Measurements from ENCODE around the gene TMOD3. TPM values are rescaled to one million over a fixed set of nuclear protein-coding genes. Genes with fewer than 3 reads are reported as not detected.
"Not testable (repeated sequence)": the region's sequence is repeated elsewhere in the genome, so short reads cannot be mapped to it uniquely, and the experiment has no call there.

TMOD3 gene
- total RNA-seq, 1 donor from 2014 or later = 30.9 TPM

DNA sequence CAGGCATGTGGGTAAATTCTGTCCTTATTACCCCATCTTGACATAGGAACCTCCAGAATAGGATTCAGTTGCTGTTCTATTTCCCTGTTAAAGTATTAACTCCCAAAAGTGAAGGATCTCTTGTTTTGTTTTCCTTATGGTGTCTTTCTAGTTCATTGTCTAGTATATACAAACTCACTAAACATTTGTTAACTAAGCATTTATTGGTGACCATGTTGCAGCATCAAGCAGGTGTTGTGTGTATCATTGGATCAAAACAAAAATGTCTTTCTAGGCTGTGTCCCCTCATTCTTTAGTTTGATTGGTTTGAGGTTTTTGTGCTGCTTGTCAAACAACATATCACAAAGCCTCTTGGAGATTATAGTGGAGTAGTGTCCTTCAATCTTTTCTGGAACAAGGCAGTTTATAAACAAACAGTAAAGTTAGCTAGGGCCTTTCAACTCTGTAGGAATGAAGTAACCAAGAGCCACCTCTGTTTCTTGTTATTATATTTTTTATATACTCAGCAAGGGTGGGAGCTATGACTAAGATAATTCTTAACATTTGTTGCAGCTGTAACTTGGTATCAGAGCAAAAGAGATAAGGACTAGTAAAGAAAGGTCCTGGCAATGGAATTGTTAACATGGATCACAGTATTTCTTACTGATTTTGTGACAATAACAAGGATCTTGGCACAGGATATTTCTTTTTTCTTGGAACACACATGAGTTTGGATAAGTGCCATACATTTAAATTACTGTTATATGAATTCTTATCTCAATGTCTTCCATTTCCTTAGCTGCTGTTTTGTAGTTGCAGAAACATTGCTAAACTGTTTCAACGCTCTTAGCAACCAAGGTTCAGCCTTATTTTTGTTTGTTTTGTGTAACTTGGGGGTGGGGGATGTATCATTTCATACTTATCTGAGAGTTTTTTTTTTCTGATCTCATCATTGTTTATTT, 49.3 kb downstream of the TMOD3 start:
- H3K27ac ChIP-seq (replicated peaks) = peak overlapping the region; percentile 73
- TF ChIP-seq, protein P1, sequence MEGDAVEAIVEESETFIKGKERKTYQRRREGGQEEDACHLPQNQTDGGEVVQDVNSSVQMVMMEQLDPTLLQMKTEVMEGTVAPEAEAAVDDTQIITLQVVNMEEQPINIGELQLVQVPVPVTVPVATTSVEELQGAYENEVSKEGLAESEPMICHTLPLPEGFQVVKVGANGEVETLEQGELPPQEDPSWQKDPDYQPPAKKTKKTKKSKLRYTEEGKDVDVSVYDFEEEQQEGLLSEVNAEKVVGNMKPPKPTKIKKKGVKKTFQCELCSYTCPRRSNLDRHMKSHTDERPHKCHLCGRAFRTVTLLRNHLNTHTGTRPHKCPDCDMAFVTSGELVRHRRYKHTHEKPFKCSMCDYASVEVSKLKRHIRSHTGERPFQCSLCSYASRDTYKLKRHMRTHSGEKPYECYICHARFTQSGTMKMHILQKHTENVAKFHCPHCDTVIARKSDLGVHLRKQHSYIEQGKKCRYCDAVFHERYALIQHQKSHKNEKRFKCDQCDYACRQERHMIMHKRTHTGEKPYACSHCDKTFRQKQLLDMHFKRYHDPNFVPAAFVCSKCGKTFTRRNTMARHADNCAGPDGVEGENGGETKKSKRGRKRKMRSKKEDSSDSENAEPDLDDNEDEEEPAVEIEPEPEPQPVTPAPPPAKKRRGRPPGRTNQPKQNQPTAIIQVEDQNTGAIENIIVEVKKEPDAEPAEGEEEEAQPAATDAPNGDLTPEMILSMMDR (IDR thresholded peaks at IDR 0.05; ENCODE audit: borderline replicate concordance) = no peak
- peaks cover 66% of the 10 kb centered on the region for H3K4me1 ChIP-seq
- no peaks in the 10 kb centered on the region for H3K36me3 ChIP-seq
- no peaks in the 10 kb centered on the region for H3K27me3 ChIP-seq (ENCODE audit: low read depth)
- DNase-seq = no peak
- no peaks in the 10 kb centered on the region for H3K9me3 ChIP-seq (replicated peaks)
- H3K4me3 ChIP-seq = no peak overlapping the region
- intact Hi-C loops (cut with micrococcal nuclease) = no loop called here

DNA sequence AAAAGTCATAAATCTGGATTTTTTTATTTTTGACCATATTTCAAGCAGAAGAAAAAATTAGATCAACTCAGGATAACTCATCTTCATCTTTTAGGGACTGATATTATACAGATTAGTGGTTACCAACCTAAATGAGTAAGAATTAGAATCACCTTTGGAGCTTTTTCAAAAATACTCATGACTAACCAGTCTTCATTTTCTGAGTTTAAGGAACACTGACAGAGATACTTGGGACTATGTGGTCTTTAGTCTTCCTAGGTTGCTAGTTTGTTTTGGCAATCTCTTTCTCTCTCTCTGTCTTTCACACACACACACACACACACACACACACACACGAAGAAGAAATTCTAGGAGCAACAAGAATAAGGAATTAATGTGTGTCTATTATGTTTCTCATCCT, 50.1 kb downstream of the TMOD3 start:
- no peaks in the 10 kb centered on the region for H3K36me3 ChIP-seq
- H3K27ac ChIP-seq (replicated peaks) = peak overlapping the region; percentile 73
- TF ChIP-seq, protein P1 (IDR thresholded peaks at IDR 0.05; ENCODE audit: borderline replicate concordance) = no peak
- H3K27me3 ChIP-seq (ENCODE audit: low read depth) = no peaks in the 10 kb centered on the region
- DNase-seq = no peak
- no peak overlapping the region for H3K4me3 ChIP-seq
- no peaks in the 10 kb centered on the region for H3K9me3 ChIP-seq (replicated peaks)
- intact Hi-C loops (cut with micrococcal nuclease) = no loop called here
- peaks cover 66% of the 10 kb centered on the region for H3K4me1 ChIP-seq

DNA sequence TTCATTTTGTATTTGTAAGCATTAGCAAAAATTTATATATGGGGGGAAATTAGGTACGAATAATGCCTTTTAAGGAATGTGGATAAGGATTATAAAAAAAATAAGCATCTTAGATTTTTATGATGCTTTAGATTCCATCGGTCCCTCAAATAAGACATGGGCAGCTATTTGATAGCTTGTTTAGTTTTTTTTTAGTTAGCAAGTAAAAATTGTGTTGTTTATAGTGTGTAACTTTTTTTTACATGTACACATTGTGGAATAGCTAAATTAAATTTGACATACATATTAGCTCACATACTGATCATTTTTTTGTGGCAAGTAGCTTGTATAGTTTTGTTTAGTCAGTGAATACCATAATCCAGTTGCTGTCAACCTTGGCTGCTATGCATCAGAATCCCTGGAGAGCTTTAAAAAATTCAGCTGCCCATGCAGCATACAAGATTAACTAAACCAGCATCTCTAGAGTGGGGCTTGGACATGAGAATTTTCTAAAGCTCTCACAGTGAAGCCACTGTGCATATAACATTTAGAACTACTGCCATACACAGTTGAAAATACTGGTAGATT, 53.9 kb downstream of the TMOD3 start:
- TF ChIP-seq, protein P1 (IDR thresholded peaks at IDR 0.05; ENCODE audit: borderline replicate concordance) = no peak
- no peak for DNase-seq
- no peaks in the 10 kb centered on the region for H3K36me3 ChIP-seq
- no peaks in the 10 kb centered on the region for H3K9me3 ChIP-seq (replicated peaks)
- no peak overlapping the region for H3K4me3 ChIP-seq
- no peak overlapping the region for H3K27ac ChIP-seq (replicated peaks)
- peaks cover 49% of the 10 kb centered on the region for H3K4me1 ChIP-seq
- no peaks in the 10 kb centered on the region for H3K27me3 ChIP-seq (ENCODE audit: low read depth)
- intact Hi-C loops (cut with micrococcal nuclease) = no loop called here

DNA sequence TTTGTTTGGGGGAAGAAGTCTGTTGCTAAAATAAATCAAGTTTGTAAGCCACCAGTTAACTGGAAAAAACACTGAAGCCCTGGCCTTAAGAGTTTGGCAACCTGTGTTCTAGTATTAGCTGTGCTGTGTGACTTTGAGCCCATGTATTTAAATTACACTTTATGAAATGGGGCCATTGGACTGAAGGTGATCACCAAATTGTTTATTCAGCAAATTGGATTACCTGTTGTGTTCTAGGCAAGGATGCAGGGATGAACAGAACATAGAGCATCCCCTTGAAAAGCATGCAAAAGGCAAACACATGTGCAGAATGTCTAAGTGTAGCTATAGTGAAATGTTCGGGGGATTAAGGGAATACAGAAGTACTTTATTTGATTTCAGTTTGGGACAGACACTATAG, 54.6 kb downstream of the TMOD3 start:
- Histone ChIP-seq H3K4me3 (no peak overlapping the region), H3K27me3 (ENCODE audit: low read depth) (no peaks in the 10 kb centered on the region), H3K36me3 (no peaks in the 10 kb centered on the region), H3K4me1 (peaks cover 46% of the 10 kb centered on the region), H3K27ac (replicated peaks) (peak overlapping the region; percentile 18), H3K9me3 (replicated peaks) (no peaks in the 10 kb centered on the region)
- TF ChIP-seq, protein P1 (IDR thresholded peaks at IDR 0.05; ENCODE audit: borderline replicate concordance) = no peak
- intact Hi-C loops (cut with micrococcal nuclease) = no loop called here
- no peak for DNase-seq

DNA sequence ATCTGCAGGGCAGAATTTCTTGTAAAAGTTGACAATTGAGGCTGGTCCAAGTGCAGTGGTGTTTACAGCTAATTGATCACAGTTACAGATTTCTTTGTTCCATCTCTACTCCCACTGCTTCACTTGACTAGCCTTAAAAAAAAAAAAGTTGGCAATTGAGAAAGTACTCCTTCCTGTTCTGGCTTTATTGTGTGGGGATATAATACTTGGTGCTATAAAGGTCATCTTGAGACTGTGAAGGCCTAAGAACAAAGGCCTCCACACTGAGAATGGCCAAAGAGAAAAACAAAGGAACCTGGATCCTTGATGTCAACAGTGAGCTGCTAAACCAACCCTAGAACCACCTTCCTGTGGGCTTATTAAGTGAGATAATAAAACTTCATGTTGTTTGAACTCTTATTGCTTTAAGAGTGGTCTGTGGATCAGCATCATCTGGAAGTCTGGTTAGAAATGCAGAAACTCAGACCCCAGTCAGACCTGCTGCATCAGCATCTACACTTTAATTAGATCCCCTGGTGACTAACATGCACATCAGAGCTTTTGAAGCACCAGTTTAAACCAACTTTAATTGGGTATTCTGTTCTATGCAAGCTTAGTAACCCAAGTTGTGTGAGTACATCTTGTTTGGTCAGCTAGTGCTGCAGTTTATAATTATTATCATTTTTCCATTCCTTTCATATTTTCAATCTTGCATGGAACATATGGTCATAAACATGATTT, 55.2 kb downstream of the TMOD3 start:
- TF ChIP-seq, protein P1 (IDR thresholded peaks at IDR 0.05; ENCODE audit: borderline replicate concordance) = no peak
- Histone ChIP-seq H3K27me3 (ENCODE audit: low read depth) (no peaks in the 10 kb centered on the region), H3K36me3 (peaks cover 2% of the 10 kb centered on the region), H3K27ac (replicated peaks) (peak overlapping the region; percentile 58), H3K4me3 (no peak overlapping the region), H3K9me3 (replicated peaks) (no peaks in the 10 kb centered on the region), H3K4me1 (peaks cover 39% of the 10 kb centered on the region)
- intact Hi-C loops (cut with micrococcal nuclease) = no loop called here
- no peak for DNase-seq

DNA sequence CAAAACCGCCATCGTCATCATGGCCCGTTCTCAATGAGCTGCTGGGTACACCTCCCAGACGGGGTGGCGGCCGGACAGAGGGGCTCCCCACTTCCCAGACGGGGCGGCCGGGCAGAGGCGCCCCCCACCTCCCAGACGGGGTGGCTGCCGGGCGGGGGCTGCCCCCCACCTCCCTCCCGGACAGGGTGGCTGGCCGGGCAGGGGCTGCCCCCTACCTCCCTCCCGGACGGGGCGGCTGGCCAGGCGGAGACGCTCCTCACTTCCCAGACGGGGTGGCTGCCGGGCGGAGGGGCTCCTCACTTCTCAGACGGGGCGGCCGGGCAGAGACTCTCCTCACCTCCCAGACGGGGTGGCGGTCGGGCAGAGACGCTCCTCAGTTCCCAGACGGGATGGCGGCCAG, 56.3 kb downstream of the TMOD3 start:
- H3K4me1 ChIP-seq = peaks cover 28% of the 10 kb centered on the region
- peaks cover 11% of the 10 kb centered on the region for H3K36me3 ChIP-seq
- H3K27me3 ChIP-seq (ENCODE audit: low read depth); intact Hi-C loops (cut with micrococcal nuclease); DNase-seq; H3K4me3 ChIP-seq; H3K9me3 ChIP-seq (replicated peaks); H3K27ac ChIP-seq (replicated peaks): not testable (repeated sequence)
